Liver (tissue), 3 donors: ENCODE measurements around the gene UPK3B.
"Not testable (repeated sequence)": the region's sequence is repeated elsewhere in the genome, so short reads cannot be mapped to it uniquely, and the experiment has no call there.

ENCODE experiments used
- RAD21 ChIP-seq, 2 donors: IDR thresholded peaks; 2 replicates each; pipeline ENCODE4 v1.6.1; 2016; ENCODE audit warnings: antibody characterized with exemption in 2 of 2, mild to moderate bottlenecking in 2 of 2
- SP1 ChIP-seq: IDR thresholded peaks from 2 replicates; pipeline ENCODE4 v1.6.1; 2018; ENCODE audit warnings: antibody characterized with exemption, mild to moderate bottlenecking
- TAF1 ChIP-seq: conservative IDR thresholded peaks from 2 replicates; pipeline ENCODE4 v1.6.1; 2016; ENCODE audit warnings: antibody characterized with exemption, mild to moderate bottlenecking
- TF ChIP-seq, protein P1 (sequence below): IDR thresholded peaks from 2 replicates; pipeline ENCODE4 v1.6.1; 2016; ENCODE audit warnings: antibody characterized with exemption
- TF ChIP-seq, protein P2 (sequence below): fragments of 150-350 bp; IDR thresholded peaks from 2 replicates; pipeline ENCODE4 v1.5.1; 2017; ENCODE audit warnings: improper control_type of control experiment, low read depth, low read length; ENCODE audit not compliant: missing input control
- TF ChIP-seq, protein P3 (sequence below): IDR thresholded peaks from 2 replicates; pipeline ENCODE4 v1.6.1; 2016; ENCODE audit warnings: antibody characterized with exemption, mild to moderate bottlenecking
- TF ChIP-seq, protein P4 (sequence below): IDR thresholded peaks from 2 replicates; pipeline ENCODE4 v1.6.1; 2016; ENCODE audit warnings: antibody characterized with exemption
- donor health status: healthy.
- donor health status: healthy.

DNA sequence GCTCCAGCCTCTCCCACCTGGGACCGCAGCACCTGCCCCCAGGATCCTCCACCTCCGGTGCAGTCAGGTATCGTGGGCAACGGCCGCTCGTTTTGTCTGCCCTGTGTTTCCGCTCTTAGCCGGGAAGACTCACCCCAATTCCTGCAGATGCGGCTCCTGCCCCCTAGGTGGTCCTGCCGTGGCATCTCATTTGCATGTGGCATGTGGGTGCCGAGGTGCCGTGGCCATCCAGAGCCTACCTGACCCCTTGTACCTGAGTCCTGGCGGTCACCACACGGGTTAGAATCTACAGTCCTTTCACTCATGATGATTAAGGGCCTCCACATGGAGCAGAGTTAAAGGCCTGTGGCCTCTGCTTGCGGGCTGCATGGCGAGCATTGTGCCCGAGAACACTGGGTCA is 27.3 kb upstream of the UPK3B start:
- TF ChIP-seq, protein P1, sequence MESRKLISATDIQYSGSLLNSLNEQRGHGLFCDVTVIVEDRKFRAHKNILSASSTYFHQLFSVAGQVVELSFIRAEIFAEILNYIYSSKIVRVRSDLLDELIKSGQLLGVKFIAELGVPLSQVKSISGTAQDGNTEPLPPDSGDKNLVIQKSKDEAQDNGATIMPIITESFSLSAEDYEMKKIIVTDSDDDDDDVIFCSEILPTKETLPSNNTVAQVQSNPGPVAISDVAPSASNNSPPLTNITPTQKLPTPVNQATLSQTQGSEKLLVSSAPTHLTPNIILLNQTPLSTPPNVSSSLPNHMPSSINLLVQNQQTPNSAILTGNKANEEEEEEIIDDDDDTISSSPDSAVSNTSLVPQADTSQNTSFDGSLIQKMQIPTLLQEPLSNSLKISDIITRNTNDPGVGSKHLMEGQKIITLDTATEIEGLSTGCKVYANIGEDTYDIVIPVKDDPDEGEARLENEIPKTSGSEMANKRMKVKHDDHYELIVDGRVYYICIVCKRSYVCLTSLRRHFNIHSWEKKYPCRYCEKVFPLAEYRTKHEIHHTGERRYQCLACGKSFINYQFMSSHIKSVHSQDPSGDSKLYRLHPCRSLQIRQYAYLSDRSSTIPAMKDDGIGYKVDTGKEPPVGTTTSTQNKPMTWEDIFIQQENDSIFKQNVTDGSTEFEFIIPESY = not testable (repeated sequence)
- TF ChIP-seq, protein P2, sequence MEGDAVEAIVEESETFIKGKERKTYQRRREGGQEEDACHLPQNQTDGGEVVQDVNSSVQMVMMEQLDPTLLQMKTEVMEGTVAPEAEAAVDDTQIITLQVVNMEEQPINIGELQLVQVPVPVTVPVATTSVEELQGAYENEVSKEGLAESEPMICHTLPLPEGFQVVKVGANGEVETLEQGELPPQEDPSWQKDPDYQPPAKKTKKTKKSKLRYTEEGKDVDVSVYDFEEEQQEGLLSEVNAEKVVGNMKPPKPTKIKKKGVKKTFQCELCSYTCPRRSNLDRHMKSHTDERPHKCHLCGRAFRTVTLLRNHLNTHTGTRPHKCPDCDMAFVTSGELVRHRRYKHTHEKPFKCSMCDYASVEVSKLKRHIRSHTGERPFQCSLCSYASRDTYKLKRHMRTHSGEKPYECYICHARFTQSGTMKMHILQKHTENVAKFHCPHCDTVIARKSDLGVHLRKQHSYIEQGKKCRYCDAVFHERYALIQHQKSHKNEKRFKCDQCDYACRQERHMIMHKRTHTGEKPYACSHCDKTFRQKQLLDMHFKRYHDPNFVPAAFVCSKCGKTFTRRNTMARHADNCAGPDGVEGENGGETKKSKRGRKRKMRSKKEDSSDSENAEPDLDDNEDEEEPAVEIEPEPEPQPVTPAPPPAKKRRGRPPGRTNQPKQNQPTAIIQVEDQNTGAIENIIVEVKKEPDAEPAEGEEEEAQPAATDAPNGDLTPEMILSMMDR = not testable (repeated sequence)
- TF ChIP-seq SP1; RAD21 (IDR thresholded peaks at IDR 0.05); TAF1: not testable (repeated sequence)
- TF ChIP-seq, protein P3, sequence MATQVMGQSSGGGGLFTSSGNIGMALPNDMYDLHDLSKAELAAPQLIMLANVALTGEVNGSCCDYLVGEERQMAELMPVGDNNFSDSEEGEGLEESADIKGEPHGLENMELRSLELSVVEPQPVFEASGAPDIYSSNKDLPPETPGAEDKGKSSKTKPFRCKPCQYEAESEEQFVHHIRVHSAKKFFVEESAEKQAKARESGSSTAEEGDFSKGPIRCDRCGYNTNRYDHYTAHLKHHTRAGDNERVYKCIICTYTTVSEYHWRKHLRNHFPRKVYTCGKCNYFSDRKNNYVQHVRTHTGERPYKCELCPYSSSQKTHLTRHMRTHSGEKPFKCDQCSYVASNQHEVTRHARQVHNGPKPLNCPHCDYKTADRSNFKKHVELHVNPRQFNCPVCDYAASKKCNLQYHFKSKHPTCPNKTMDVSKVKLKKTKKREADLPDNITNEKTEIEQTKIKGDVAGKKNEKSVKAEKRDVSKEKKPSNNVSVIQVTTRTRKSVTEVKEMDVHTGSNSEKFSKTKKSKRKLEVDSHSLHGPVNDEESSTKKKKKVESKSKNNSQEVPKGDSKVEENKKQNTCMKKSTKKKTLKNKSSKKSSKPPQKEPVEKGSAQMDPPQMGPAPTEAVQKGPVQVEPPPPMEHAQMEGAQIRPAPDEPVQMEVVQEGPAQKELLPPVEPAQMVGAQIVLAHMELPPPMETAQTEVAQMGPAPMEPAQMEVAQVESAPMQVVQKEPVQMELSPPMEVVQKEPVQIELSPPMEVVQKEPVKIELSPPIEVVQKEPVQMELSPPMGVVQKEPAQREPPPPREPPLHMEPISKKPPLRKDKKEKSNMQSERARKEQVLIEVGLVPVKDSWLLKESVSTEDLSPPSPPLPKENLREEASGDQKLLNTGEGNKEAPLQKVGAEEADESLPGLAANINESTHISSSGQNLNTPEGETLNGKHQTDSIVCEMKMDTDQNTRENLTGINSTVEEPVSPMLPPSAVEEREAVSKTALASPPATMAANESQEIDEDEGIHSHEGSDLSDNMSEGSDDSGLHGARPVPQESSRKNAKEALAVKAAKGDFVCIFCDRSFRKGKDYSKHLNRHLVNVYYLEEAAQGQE = not testable (repeated sequence)
- TF ChIP-seq, protein P4, sequence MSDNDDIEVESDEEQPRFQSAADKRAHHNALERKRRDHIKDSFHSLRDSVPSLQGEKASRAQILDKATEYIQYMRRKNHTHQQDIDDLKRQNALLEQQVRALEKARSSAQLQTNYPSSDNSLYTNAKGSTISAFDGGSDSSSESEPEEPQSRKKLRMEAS = not testable (repeated sequence)
